GM21423 (cell line): ENCODE data around the gene TMEM150A.
"Not testable (repeated sequence)": the region's sequence is repeated elsewhere in the genome, so short reads cannot be mapped to it uniquely, and the experiment has no call there.

Source experiments
- ATAC-seq: cut with Tn5 transposase; IDR thresholded peaks from one replicate; pipeline ENCODE4 v1.9.1; 2021; ENCODE audit warnings: mild to moderate bottlenecking, moderate library complexity; ENCODE audit not compliant: unreplicated experiment

The TMEM150A gene

GRCh38 chr2:85577386-85578242 lies 24.9 kb downstream of the TMEM150A start, which contains the start of gene VAMP8:
Gene VAMP8 (plus strand): TSS chr2:85577586. CDS start chr2:85577647, 61 bp downstream.
- ATAC-seq = peak; percentile 58

GRCh38 chr2:85577063-85577385 lies 25.5 kb downstream of the TMEM150A start:
- no peak for ATAC-seq

GRCh38 chr2:85575739-85576138 lies 26.8 kb downstream of the TMEM150A start:
- ATAC-seq = no peak

- ATAC-seq = no peak
These were observed 36.2 kb downstream of the TMEM150A start for GRCh38 chr2:85566265-85566664.

GRCh38 chr2:85564144-85564563 lies 38.3 kb downstream of the TMEM150A start:
- ATAC-seq = no peak

GRCh38 chr2:85561280-85562212 lies 41.0 kb downstream of the TMEM150A start, which contains the start of gene GGCX:
Gene GGCX (minus strand): TSS chr2:85561493. CDS start chr2:85561428, 65 bp downstream.
- ATAC-seq = peak; percentile 91

- peak; percentile 1 for ATAC-seq
These were observed 41.7 kb downstream of the TMEM150A start for GRCh38 chr2:85560812-85561279.

- ATAC-seq = not testable (repeated sequence)
These were observed 42.1 kb downstream of the TMEM150A start for GRCh38 chr2:85560403-85560726.

- no peak for ATAC-seq
These were observed 44.3 kb downstream of the TMEM150A start for GRCh38 chr2:85558160-85558559.

- no peak for ATAC-seq
These were observed 45.4 kb downstream of the TMEM150A start for GRCh38 chr2:85557130-85557529.

GRCh38 chr2:85554980-85555612 lies 47.4 kb downstream of the TMEM150A start:
- no peak for ATAC-seq

GRCh38 chr2:85553184-85553583 lies 49.3 kb downstream of the TMEM150A start:
- no peak for ATAC-seq

- ATAC-seq = peak; percentile 67
These were observed 50.5 kb downstream of the TMEM150A start for GRCh38 chr2:85551698-85552678.

GRCh38 chr2:85550486-85550885 lies 52.0 kb downstream of the TMEM150A start:
- ATAC-seq = no peak

GRCh38 chr2:85549826-85550225 lies 52.7 kb downstream of the TMEM150A start:
- no peak for ATAC-seq

GRCh38 chr2:85549095-85549494 lies 53.4 kb downstream of the TMEM150A start:
- no peak for ATAC-seq

GRCh38 chr2:85548608-85548900 lies 53.9 kb downstream of the TMEM150A start:
- ATAC-seq = no peak
